Testis (tissue), 2 donors: Measurements from ENCODE around the gene SKAP1.

Experiments
- POLR2A ChIP-seq: fragments of 450-650 bp; IDR thresholded peaks from one replicate; pipeline ENCODE4 v1.6.1; 2017; ENCODE audit warnings: antibody characterized with exemption, mild to moderate bottlenecking, moderate library complexity
- TF ChIP-seq, protein P1 (sequence below), 3 experiments: fragments of 450-650 bp in 2 of 3; fragments of 200-600 bp in 1 of 3; sonication (generic) in 1 of 3; IDR thresholded peaks; one replicate each; pipeline ENCODE4 v1.5.1; 2016 to 2019; ENCODE audit warnings: antibody characterized with exemption in 3 of 3, mild to moderate bottlenecking in 2 of 3, moderate library complexity in 1 of 3

DNA sequence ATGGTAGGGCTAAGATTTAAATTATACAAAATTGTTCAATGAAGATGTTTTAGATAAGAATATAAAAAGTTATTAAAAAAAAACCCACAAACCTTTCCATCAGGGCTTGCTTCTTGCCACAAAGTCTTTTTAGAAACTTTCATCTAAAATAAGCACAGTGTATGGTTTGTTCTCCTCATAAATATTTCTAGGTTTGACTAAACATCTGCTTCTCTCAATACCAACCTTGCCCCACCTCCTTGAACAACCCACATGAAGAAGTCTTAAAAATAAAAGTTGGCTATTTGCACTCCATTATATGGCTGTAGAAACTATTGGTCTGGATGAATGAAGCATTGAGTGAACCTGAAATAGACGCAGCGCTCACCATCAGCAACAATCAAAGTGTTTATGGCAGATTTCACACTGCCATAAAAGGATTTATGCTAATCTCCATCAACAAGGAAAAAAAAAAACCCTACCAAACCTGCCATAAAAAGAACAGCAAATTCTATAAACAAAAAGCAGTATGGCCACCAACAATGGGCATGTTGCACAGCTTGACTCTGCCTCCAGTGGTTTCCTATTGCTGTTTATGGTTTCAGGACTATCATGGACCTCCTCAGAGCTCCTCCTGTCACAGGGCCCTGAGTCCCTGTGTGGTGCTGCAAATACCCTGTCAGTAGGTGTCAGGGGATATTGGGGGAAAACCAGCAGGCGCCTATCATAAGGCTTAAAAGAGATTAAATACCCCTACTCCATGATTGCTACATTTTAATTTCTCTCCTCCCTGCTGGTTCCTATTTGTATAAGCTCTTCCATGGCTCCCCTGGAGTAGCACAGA is 284.8 kb downstream of the SKAP1 start:
- TF ChIP-seq, protein P1, sequence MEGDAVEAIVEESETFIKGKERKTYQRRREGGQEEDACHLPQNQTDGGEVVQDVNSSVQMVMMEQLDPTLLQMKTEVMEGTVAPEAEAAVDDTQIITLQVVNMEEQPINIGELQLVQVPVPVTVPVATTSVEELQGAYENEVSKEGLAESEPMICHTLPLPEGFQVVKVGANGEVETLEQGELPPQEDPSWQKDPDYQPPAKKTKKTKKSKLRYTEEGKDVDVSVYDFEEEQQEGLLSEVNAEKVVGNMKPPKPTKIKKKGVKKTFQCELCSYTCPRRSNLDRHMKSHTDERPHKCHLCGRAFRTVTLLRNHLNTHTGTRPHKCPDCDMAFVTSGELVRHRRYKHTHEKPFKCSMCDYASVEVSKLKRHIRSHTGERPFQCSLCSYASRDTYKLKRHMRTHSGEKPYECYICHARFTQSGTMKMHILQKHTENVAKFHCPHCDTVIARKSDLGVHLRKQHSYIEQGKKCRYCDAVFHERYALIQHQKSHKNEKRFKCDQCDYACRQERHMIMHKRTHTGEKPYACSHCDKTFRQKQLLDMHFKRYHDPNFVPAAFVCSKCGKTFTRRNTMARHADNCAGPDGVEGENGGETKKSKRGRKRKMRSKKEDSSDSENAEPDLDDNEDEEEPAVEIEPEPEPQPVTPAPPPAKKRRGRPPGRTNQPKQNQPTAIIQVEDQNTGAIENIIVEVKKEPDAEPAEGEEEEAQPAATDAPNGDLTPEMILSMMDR (IDR thresholded peaks at IDR 0.05): no peak
- no peak for TF ChIP-seq POLR2A
